Left ventricle myocardium inferior (tissue), 1 donor: Measurements from ENCODE around the gene PLN. TPM values are rescaled to one million over a fixed set of nuclear protein-coding genes. Genes with fewer than 3 reads are reported as not detected.

Experiments used
- DNase-seq: peaks from one replicate; pipeline ENCODE4 v3.0.0-alpha.2; 2020
- H3K27ac ChIP-seq: fragments of 200-600 bp; replicated peaks from 2 replicates; pipeline ENCODE4 v1.8.0; 2021
- H3K27me3 ChIP-seq: fragments of 200-600 bp; 2 replicates; pipeline ENCODE4 v1.8.0; 2021; ENCODE audit warnings: low read depth
- H3K36me3 ChIP-seq: fragments of 200-600 bp; 2 replicates; pipeline ENCODE4 v1.8.0; 2021
- H3K4me1 ChIP-seq: fragments of 200-600 bp; 2 replicates; pipeline ENCODE4 v1.8.0; 2021
- H3K4me3 ChIP-seq: fragments of 200-600 bp; 2 replicates; pipeline ENCODE4 v1.8.0; 2021; ENCODE audit warnings: mild to moderate bottlenecking, moderate library complexity
- H3K9me3 ChIP-seq: fragments of 200-600 bp; replicated peaks from 2 replicates; pipeline ENCODE4 v1.8.0; 2021
- CTCF ChIP-seq: fragments of 200-600 bp; IDR thresholded peaks from 2 replicates; pipeline ENCODE4 v1.8.0; 2021; ENCODE audit warnings: antibody characterized with exemption, mild to moderate bottlenecking, borderline replicate concordance
- intact Hi-C: fragments of 100-400 bp; cut with micrococcal nuclease; formaldehyde crosslinking; loops from one replicate; pipeline ENCODE4 v1.11.0; 2022
- total RNA-seq: library from RNA; stranded (reverse); fragmentation: NEBNext Ultra II Directional; extraction: Animal tissue kit (Norgen Biotek cat#: 25700); gene quantifications from one replicate; pipeline ENCODE4 v1.2.1, GENCODE V29; 2021
- donor health status: DM: no; HTN: yes; CAD: no; lungs with severe emphysema.

The PLN gene
- total RNA-seq, 1 donor from 2014 or later = 2,329 TPM

GRCh38 chr6:118586746-118587485, 38.8 kb downstream of the PLN start:
- Histone ChIP-seq H3K9me3 (no peaks in the 10 kb centered on the region), H3K27me3 (no peaks in the 10 kb centered on the region), H3K36me3 (no peaks in the 10 kb centered on the region), H3K4me1 (peaks cover 45% of the 10 kb centered on the region), H3K4me3 (no peak overlapping the region), H3K27ac (no peak overlapping the region)
- intact Hi-C loops = loop anchor here (10.0 kb wide), 1 partner anchor 302 kb away; no protein-coding TSS in a partner anchor
- TF ChIP-seq CTCF = no peak
- no peak for DNase-seq

GRCh38 chr6:118588626-118589025, 40.5 kb downstream of the PLN start:
- no peaks in the 10 kb centered on the region for H3K9me3 ChIP-seq
- H3K36me3 ChIP-seq = no peaks in the 10 kb centered on the region
- peaks cover 45% of the 10 kb centered on the region for H3K4me1 ChIP-seq
- no peak for TF ChIP-seq CTCF
- H3K27me3 ChIP-seq = no peaks in the 10 kb centered on the region
- intact Hi-C loops = loop anchor here (10.0 kb wide), 1 partner anchor 304 kb away; no protein-coding TSS in a partner anchor
- DNase-seq = no peak
- H3K27ac ChIP-seq = no peak overlapping the region
- H3K4me3 ChIP-seq = no peak overlapping the region

- DNase-seq = no peak
- Histone ChIP-seq H3K4me1 (peaks cover 45% of the 10 kb centered on the region), H3K36me3 (no peaks in the 10 kb centered on the region), H3K27ac (no peak overlapping the region), H3K4me3 (no peak overlapping the region), H3K9me3 (no peaks in the 10 kb centered on the region), H3K27me3 (no peaks in the 10 kb centered on the region)
- no peak for TF ChIP-seq CTCF
- intact Hi-C loops = loop anchor here (10.0 kb wide), 1 partner anchor 304 kb away; no protein-coding TSS in a partner anchor
These were observed 41.1 kb downstream of the PLN start for GRCh38 chr6:118589186-118589585.

- Histone ChIP-seq H3K27ac (no peak overlapping the region), H3K27me3 (no peaks in the 10 kb centered on the region), H3K4me1 (peaks cover 45% of the 10 kb centered on the region), H3K4me3 (no peak overlapping the region), H3K36me3 (no peaks in the 10 kb centered on the region), H3K9me3 (no peaks in the 10 kb centered on the region)
- TF ChIP-seq CTCF = no peak
- DNase-seq = no peak
- intact Hi-C loops = loop anchor here (10.0 kb wide), 1 partner anchor 305 kb away; no protein-coding TSS in a partner anchor
These were observed 41.7 kb downstream of the PLN start for GRCh38 chr6:118589649-118590365.

GRCh38 chr6:118591897-118592296, 43.8 kb downstream of the PLN start:
- no peak for TF ChIP-seq CTCF
- Histone ChIP-seq H3K4me1 (peaks cover 54% of the 10 kb centered on the region), H3K9me3 (no peaks in the 10 kb centered on the region), H3K27ac (no peak overlapping the region), H3K4me3 (no peak overlapping the region), H3K27me3 (no peaks in the 10 kb centered on the region), H3K36me3 (no peaks in the 10 kb centered on the region)
- no peak for DNase-seq
- intact Hi-C loops = no loop called here
